Skeletal muscle satellite cell (primary cell): ENCODE measurements around the gene CKM.
A peak's percentile ranks its signal among the peaks of the same experiment; 100 is the strongest.
"Not testable (repeated sequence)": the region's sequence is repeated elsewhere in the genome, so short reads cannot be mapped to it uniquely, and the experiment has no call there.

Experiments
- H3K27me3 ChIP-seq: 2 replicates; pipeline ENCODE4 v1.7.0; 2013; ENCODE audit warnings: low read length; ENCODE audit not compliant: control insufficient read depth, insufficient read depth
- H3K36me3 ChIP-seq: 2 replicates; pipeline ENCODE4 v1.7.0; 2013; ENCODE audit warnings: mild to moderate bottlenecking, control low read depth, low read length; ENCODE audit not compliant: insufficient read depth
- H3K4me1 ChIP-seq: 2 replicates; pipeline ENCODE4 v1.7.0; 2013; ENCODE audit warnings: low read length; ENCODE audit not compliant: control insufficient read depth, insufficient read depth
- H3K4me2 ChIP-seq: 2 replicates; pipeline ENCODE4 v1.7.0; 2013; ENCODE audit warnings: mild to moderate bottlenecking, low read length
- H3K4me3 ChIP-seq: 2 replicates; pipeline ENCODE4 v1.7.0; 2013; ENCODE audit warnings: low read length
- H3K9ac ChIP-seq: 2 replicates; pipeline ENCODE4 v1.7.0; 2013; ENCODE audit warnings: mild to moderate bottlenecking, low read depth, low read length, moderate library complexity
- H3K9me3 ChIP-seq: replicated peaks from 2 replicates; pipeline ENCODE4 v1.7.0; 2013; ENCODE audit warnings: mild to moderate bottlenecking, control low read depth, low read length

Gene CKM

GRCh38 chr19:45347570-45348366 is 25.1 kb upstream of the CKM start:
- Histone ChIP-seq H3K27me3 (no peaks in the 10 kb centered on the region), H3K36me3 (peaks cover 34% of the 10 kb centered on the region), H3K4me1 (no peaks in the 10 kb centered on the region), H3K9ac (no peak overlapping the region), H3K4me2 (no peak overlapping the region), H3K4me3 (no peak overlapping the region), H3K9me3 (no peaks in the 10 kb centered on the region)

- H3K4me3 ChIP-seq, result no peak overlapping the region
- H3K4me1 ChIP-seq, result no peaks in the 10 kb centered on the region
- H3K4me2 ChIP-seq, result no peak overlapping the region
- peaks cover 7% of the 10 kb centered on the region for H3K27me3 ChIP-seq
- no peak overlapping the region for H3K9ac ChIP-seq
- no peaks in the 10 kb centered on the region for H3K9me3 ChIP-seq
- H3K36me3 ChIP-seq, result peaks cover 22% of the 10 kb centered on the region
Observed at GRCh38 chr19:45346449-45346848, 23.8 kb upstream of the CKM start.

GRCh38 chr19:45345506-45345860 is 22.8 kb upstream of the CKM start:
- Histone ChIP-seq H3K4me3 (no peak overlapping the region), H3K9me3 (no peaks in the 10 kb centered on the region), H3K4me2 (no peak overlapping the region), H3K4me1 (peaks cover 1% of the 10 kb centered on the region), H3K27me3 (peaks cover 11% of the 10 kb centered on the region), H3K36me3 (peaks cover 12% of the 10 kb centered on the region), H3K9ac (no peak overlapping the region)

GRCh38 chr19:45344621-45345505 is 22.2 kb upstream of the CKM start:
- Histone ChIP-seq H3K36me3 (peaks cover 7% of the 10 kb centered on the region), H3K4me3 (no peak overlapping the region), H3K4me2 (no peak overlapping the region), H3K9ac (no peak overlapping the region), H3K9me3 (no peaks in the 10 kb centered on the region), H3K27me3 (peaks cover 16% of the 10 kb centered on the region), H3K4me1 (peaks cover 2% of the 10 kb centered on the region)

- H3K4me1 ChIP-seq, result peaks cover 2% of the 10 kb centered on the region
- H3K36me3 ChIP-seq, result no peaks in the 10 kb centered on the region
- H3K4me2 ChIP-seq, result no peak overlapping the region
- H3K9me3 ChIP-seq, result no peaks in the 10 kb centered on the region
- no peak overlapping the region for H3K9ac ChIP-seq
- peaks cover 16% of the 10 kb centered on the region for H3K27me3 ChIP-seq
- no peak overlapping the region for H3K4me3 ChIP-seq
Observed at GRCh38 chr19:45342911-45343310, 20.2 kb upstream of the CKM start.

- H3K9me3 ChIP-seq, result no peaks in the 10 kb centered on the region
Observed at GRCh38 chr19:45340899-45341453, 18.3 kb upstream of the CKM start.

GRCh38 chr19:45340232-45340898 is 17.7 kb upstream of the CKM start, which contains the start of gene KLC3:
KLC3 (plus strand) TSS chr19:45340750; CDS start chr19:45345542, 4,792 bp downstream.
- peaks cover 2% of the 10 kb centered on the region for H3K4me1 ChIP-seq
- no peaks in the 10 kb centered on the region for H3K9me3 ChIP-seq
- H3K36me3 ChIP-seq, result no peaks in the 10 kb centered on the region
- H3K9ac ChIP-seq, result no peak within 1 kb of the TSS
- no peak within 1 kb of the TSS for H3K4me3 ChIP-seq
- peak within 1 kb of the TSS; percentile 36 for H3K4me2 ChIP-seq
- peaks cover 16% of the 10 kb centered on the region for H3K27me3 ChIP-seq

More at GRCh38 chr19:45340899-45341453, 18.3 kb upstream of the CKM start:
- H3K4me1 ChIP-seq, result peaks cover 2% of the 10 kb centered on the region
- peaks cover 16% of the 10 kb centered on the region for H3K27me3 ChIP-seq
- H3K36me3 ChIP-seq, result no peaks in the 10 kb centered on the region
- H3K4me3 ChIP-seq, result no peak overlapping the region
- no peak overlapping the region for H3K9ac ChIP-seq
- peak overlapping the region; percentile 36 for H3K4me2 ChIP-seq

GRCh38 chr19:45339629-45340028 is 17.0 kb upstream of the CKM start:
- Histone ChIP-seq H3K27me3 (peaks cover 16% of the 10 kb centered on the region), H3K4me1 (peaks cover 2% of the 10 kb centered on the region), H3K4me3 (no peak overlapping the region), H3K9ac (no peak overlapping the region), H3K36me3 (no peaks in the 10 kb centered on the region), H3K9me3 (no peaks in the 10 kb centered on the region), H3K4me2 (no peak overlapping the region)

- no peak overlapping the region for H3K4me2 ChIP-seq
- H3K4me1 ChIP-seq, result peaks cover 2% of the 10 kb centered on the region
- no peak overlapping the region for H3K4me3 ChIP-seq
- no peaks in the 10 kb centered on the region for H3K36me3 ChIP-seq
- no peaks in the 10 kb centered on the region for H3K9me3 ChIP-seq
- H3K9ac ChIP-seq, result no peak overlapping the region
- H3K27me3 ChIP-seq, result peaks cover 12% of the 10 kb centered on the region
Observed at GRCh38 chr19:45336696-45337251, 14.1 kb upstream of the CKM start.

- not testable (repeated sequence) for H3K4me2 ChIP-seq, H3K4me1 ChIP-seq, H3K4me3 ChIP-seq, H3K27me3 ChIP-seq, H3K36me3 ChIP-seq, H3K9me3 ChIP-seq, H3K9ac ChIP-seq
Observed at GRCh38 chr19:45334881-45335280, 12.2 kb upstream of the CKM start.
